Right lobe of liver (tissue), 4 donors: Measurements from ENCODE around the gene MRPL46.

Experiments
- CTCF ChIP-seq, 4 donors: fragments of 200-600 bp in 3 of 4; fragments of 450-650 bp in 1 of 4; IDR thresholded peaks; one replicate each; pipeline versions ENCODE4 v1.5.1 to v1.8.0; 2016 to 2022; ENCODE audit warnings: antibody characterized with exemption in 4 of 4, mild to moderate bottlenecking in 2 of 4
- POLR2A ChIP-seq: fragments of 450-650 bp; IDR thresholded peaks from one replicate; pipeline ENCODE4 v1.6.1; 2017; ENCODE audit warnings: antibody characterized with exemption, mild to moderate bottlenecking
- donor health status: DM: no; HTN: no; CAD: no.
- donor health status: DM: no; HTN: no; CAD: no.
- donor health status: DM: no; HTN: yes; CAD: no.

GRCh38 chr15:88430051-88430450 is 37.1 kb downstream of the MRPL46 start:
- TF ChIP-seq CTCF (IDR thresholded peaks at IDR 0.05) (no peak), POLR2A (no peak)
